Esophagus squamous epithelium (tissue), 5 donors: Measurements from ENCODE around the gene MBD5. TPM values are rescaled to one million over a fixed set of nuclear protein-coding genes. Genes with fewer than 3 reads are reported as not detected.
A peak's percentile ranks its signal among the peaks of the same experiment; 100 is the strongest.

Source experiments
- DNase-seq: peaks from one replicate; lab custom pipeline; 2025; lab: John Stamatoyannopoulos, UW
- H3K27ac ChIP-seq, 4 donors: fragments of 200-600 bp; sonication (generic); one replicate each; pipeline ENCODE4 v1.5.1; 2016 to 2019; ENCODE audit warnings: mild to moderate bottlenecking in 1 of 4
- H3K27me3 ChIP-seq, 4 donors: fragments of 200-600 bp; sonication (generic); 1 replicate in 3 of 4; 2 replicates in 1 of 4; pipeline versions ENCODE4 v1.5.1 to v1.6.0; 2017 to 2021; ENCODE audit warnings: antibody characterized with exemption in 1 of 4
- H3K36me3 ChIP-seq, 3 donors: fragments of 200-600 bp; sonication (generic); one replicate each; pipeline ENCODE4 v1.5.1; 2016 to 2019
- H3K4me1 ChIP-seq, 3 donors: fragments of 200-600 bp; sonication (generic); one replicate each; pipeline ENCODE4 v1.5.1; 2017 to 2019
- H3K4me3 ChIP-seq, 4 donors: fragments of 200-600 bp; sonication (generic); 1 replicate in 3 of 4; 2 replicates in 1 of 4; pipeline ENCODE4 v1.5.1; 2016 to 2019; ENCODE audit warnings: mild to moderate bottlenecking in 2 of 4, moderate library complexity in 1 of 4
- H3K9me3 ChIP-seq, 3 donors: fragments of 200-600 bp; sonication (generic); one replicate each; pipeline ENCODE4 v1.5.1; 2016 to 2019
- POLR2A ChIP-seq, 4 donors: fragments of 450-650 bp; IDR thresholded peaks; one replicate each; pipeline ENCODE4 v1.6.1; 2017; ENCODE audit warnings: antibody characterized with exemption in 4 of 4, mild to moderate bottlenecking in 4 of 4, moderate library complexity in 3 of 4
- WGBS, 2 donors: methylation state at CpG; one replicate each; pipeline ENCODE4 v1.1.5; 2018; 5-methylcytosine and 5-hydroxymethylcytosine counted together
- intact Hi-C: fragments of 100-400 bp; cut with DNase I; formaldehyde crosslinking; loops from one replicate; pipeline ENCODE4 v1.15.0; 2022
- total RNA-seq, 4 donors: library from RNA; depleted of rRNA; stranded (reverse); fragments of >200 nt; gene quantifications; one replicate each; pipeline ENCODE4 v1.1.0, GENCODE V29; 2016
- TF ChIP-seq, protein P1 (sequence below), 6 experiments: fragments of 450-650 bp in 4 of 6; fragments of 200-600 bp in 2 of 6; sonication (generic) in 2 of 6; IDR thresholded peaks; one replicate each; pipeline ENCODE4 v1.5.1; 2016 to 2019; ENCODE audit warnings: antibody characterized with exemption in 6 of 6, mild to moderate bottlenecking in 4 of 6, moderate library complexity in 4 of 6
- donor health status: DM: yes; HTN: yes; CAD: no.

MBD5 gene
- total RNA-seq, 4 donors from 2014 or later = 11.8 to 23.8 (median 14.0) TPM

DNA sequence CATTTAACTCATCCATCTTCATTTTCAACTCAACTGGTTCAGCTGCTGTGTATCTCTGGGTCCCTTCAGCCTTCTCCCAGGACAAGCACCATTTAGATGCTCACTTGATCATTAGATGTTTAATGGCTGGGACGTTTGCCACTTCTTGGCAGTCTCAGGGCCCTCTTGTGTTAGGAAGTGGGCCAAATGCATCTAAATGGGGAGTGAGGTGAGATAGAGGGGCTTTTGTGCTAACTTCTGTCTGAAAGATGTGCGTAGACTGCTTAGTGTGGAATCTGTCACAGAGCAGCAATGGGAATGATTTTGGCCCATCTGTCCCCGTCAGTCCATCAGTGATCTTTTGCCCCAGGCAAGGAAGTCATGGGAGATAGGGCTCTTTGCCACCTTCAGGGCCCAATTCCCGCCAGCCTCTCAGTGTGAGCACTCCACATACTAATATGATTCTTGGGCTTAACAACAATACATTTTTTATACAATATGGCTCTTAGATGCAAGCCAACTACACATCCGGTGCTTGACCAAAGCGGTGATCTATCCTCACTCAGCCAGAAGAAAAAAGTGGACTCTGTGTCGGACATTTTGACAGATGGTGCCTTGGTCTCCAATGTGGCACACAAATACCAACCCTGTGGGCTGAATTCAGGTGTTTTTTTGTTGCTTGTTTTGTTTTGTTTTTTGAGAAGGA is 528.0 kb downstream of the MBD5 start:
- Histone ChIP-seq H3K9me3 (no peaks in the 10 kb centered on the region), H3K4me1 (no peaks in the 10 kb centered on the region), H3K27ac (no peak overlapping the region), H3K36me3 (no peaks in the 10 kb centered on the region), H3K27me3 (no peaks in the 10 kb centered on the region), H3K4me3 (no peak overlapping the region)
- intact Hi-C loops = no loop called here
- 69 to 82% methylated on average over 5 to 7 of the region's 7 CpGs for WGBS, 2 donors
- no peak for DNase-seq
- TF ChIP-seq, protein P1, sequence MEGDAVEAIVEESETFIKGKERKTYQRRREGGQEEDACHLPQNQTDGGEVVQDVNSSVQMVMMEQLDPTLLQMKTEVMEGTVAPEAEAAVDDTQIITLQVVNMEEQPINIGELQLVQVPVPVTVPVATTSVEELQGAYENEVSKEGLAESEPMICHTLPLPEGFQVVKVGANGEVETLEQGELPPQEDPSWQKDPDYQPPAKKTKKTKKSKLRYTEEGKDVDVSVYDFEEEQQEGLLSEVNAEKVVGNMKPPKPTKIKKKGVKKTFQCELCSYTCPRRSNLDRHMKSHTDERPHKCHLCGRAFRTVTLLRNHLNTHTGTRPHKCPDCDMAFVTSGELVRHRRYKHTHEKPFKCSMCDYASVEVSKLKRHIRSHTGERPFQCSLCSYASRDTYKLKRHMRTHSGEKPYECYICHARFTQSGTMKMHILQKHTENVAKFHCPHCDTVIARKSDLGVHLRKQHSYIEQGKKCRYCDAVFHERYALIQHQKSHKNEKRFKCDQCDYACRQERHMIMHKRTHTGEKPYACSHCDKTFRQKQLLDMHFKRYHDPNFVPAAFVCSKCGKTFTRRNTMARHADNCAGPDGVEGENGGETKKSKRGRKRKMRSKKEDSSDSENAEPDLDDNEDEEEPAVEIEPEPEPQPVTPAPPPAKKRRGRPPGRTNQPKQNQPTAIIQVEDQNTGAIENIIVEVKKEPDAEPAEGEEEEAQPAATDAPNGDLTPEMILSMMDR (IDR thresholded peaks at IDR 0.05) = no peak

DNA sequence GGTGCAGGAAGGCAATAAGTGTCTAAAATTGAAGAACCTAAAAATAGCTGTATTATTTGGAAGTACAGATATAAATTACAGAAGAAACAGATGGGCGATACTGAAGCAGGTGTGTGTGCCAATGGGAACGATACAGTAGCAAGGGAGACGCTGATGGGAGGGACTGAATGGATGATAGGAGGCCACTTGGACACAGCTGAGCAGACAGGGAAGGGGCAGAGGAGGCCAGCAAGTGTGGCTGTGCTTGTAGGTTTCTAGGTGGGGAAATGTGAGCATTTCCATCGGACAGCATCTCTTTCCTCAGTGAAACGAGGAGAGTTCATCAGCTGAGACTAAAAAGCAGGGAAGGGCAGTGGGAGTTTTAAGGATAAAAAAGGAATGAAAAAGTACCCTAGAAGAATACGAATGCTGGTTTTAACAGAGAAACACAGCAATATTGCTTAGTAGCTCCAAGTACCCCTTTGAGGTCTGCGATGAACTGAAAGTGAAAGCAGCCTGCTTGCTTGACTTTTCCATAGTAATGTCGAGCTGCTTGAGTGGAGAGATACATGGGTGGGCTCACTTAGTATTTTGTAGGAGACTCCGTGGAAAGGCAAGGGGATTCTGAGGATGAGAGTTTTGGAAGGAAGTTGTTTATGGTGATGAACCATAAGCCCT is 531.9 kb downstream of the MBD5 start:
- DNase-seq = no peak
- WGBS, 2 donors = 57 to 67% methylated on average over 9 of the region's 9 CpGs
- H3K4me3 ChIP-seq = peak overlapping the region in 3 of 4 donors; percentile 7 to 61 (median 37)

DNA sequence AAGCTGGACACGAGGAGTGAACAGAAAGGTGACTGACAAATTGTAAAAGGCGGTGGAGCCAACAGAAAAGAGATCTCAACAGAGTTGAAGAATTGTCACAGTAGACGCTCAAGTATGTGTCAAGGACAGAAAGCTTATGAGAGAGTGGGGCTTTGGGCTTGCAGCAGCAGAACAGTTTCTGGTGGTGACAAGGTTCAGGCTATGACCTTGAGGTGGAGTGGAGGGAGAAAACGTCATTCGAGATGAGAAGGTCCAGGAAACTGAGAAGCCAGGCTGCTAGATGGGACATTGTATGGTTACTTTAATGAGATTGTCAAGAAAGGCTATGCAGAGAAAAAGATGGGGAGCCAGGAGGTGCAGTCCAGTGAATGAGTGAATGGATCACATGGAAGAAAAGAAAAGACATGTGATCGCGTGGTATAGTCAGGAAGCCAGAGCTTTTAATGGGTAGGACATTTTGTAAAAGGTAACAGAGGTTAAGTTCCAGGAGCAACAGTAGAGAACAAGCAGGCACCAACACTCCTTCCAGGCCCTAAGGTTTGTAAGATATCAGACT is 532.5 kb downstream of the MBD5 start:
- DNase-seq = no peak
- Histone ChIP-seq H3K4me3 (peak overlapping the region in 3 of 4 donors; percentile 7 to 61 (median 37)), H3K27me3 (no peaks in the 10 kb centered on the region), H3K9me3 (no peaks in the 10 kb centered on the region), H3K4me1 (no peaks in the 10 kb centered on the region), H3K36me3 (no peaks in the 10 kb centered on the region), H3K27ac (no peak overlapping the region)
- TF ChIP-seq POLR2A (IDR thresholded peaks at IDR 0.05) = no peak
- TF ChIP-seq, protein P1 (IDR thresholded peaks at IDR 0.05) = no peak
- intact Hi-C loops = no loop called here
- WGBS, 2 donors = 74 to 78% methylated on average over 7 of the region's 7 CpGs

More for the DNA sequence above, 531.9 kb downstream of the MBD5 start:
- intact Hi-C loops = no loop called here
- H3K36me3 ChIP-seq = no peaks in the 10 kb centered on the region
- no peak overlapping the region for H3K27ac ChIP-seq
- TF ChIP-seq, protein P1 (IDR thresholded peaks at IDR 0.05) = no peak
- TF ChIP-seq POLR2A (IDR thresholded peaks at IDR 0.05) = no peak
- no peaks in the 10 kb centered on the region for H3K4me1 ChIP-seq
- no peaks in the 10 kb centered on the region for H3K9me3 ChIP-seq
- no peaks in the 10 kb centered on the region for H3K27me3 ChIP-seq

DNA sequence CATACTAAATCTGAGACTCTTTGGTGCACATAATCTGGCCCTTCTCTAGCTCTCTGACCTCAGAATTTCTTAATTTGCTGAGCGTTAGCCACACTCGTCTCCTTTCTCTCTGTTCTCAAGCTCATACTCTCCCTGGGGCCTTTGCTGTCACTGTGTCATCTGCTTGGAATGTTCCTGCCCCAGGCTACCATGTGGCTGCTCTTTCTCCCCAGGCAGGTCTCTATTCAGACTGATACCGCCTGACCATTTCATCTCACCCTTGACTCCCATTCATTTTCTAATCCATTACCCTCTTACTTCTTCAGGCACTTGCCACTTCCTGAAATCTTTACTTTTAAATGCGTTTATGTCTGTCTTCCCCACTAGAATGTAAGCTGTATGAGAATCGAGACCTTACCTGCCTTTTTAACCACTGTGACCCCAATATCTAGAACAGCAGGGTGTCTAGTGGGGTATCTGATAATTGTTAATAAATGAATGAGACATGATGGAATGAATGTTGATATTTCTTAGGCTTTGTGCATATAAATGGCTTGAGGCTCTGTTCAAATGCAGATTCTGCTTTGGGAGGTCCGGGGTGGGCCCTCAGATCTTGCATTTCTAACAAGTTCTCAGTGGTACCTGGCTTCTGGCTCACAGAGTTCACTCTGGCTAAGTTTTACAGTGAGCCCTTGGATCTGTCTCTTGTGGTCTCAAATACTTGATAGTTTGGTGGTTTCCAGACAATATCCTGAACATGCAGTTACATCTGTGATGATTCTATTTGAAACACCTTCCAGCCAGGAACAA is 533.8 kb downstream of the MBD5 start:
- 49 to 55% methylated on average over 6 of the region's 6 CpGs for WGBS, 2 donors
- Histone ChIP-seq H3K27me3 (no peaks in the 10 kb centered on the region), H3K4me1 (no peaks in the 10 kb centered on the region), H3K36me3 (no peaks in the 10 kb centered on the region), H3K4me3 (no peak overlapping the region), H3K9me3 (no peaks in the 10 kb centered on the region), H3K27ac (no peak overlapping the region)
- no peak for DNase-seq
- no peak for TF ChIP-seq POLR2A (IDR thresholded peaks at IDR 0.05)
- TF ChIP-seq, protein P1 (IDR thresholded peaks at IDR 0.05) = no peak
- intact Hi-C loops = no loop called here
